Measurements from ENCODE around the gene PSD2.

- TF ChIP-seq EZH2phosphoT487 (IDR thresholded peaks at IDR 0.05; ENCODE audit: borderline replicate concordance, low read length) (no peak), CTCF (conservative IDR thresholded peaks at IDR 0.05; ENCODE audit: low read depth, low read length) (no peak)
These were observed 30.1 kb downstream of the PSD2 start for GRCh38 chr5:139825690-139826089.
